Kidney (tissue), 14 donors: ENCODE results near the gene CNPY2. TPM values are rescaled to one million over a fixed set of nuclear protein-coding genes. Genes with fewer than 3 reads are reported as not detected.
"Not testable (repeated sequence)": the region's sequence is repeated elsewhere in the genome, so short reads cannot be mapped to it uniquely, and the experiment has no call there.

ENCODE experiments used
- DNase-seq, 5 donors: peaks; one replicate each; pipeline ENCODE4 v3.0.0-alpha.2; 2013 to 2020
- FAIRE-seq: peaks from 2 replicates; lab custom pipeline; 2012; peaks lifted over from hg19 to GRCh38; lab: Jason Lieb, UNC
- H3K27ac ChIP-seq, 2 donors: one replicate each; pipeline ENCODE4 v1.7.0; 2013; ENCODE audit warnings: low read depth in 2 of 2, low read length in 2 of 2, inconsistent platforms in 1 of 2
- H3K27me3 ChIP-seq: one replicate; pipeline ENCODE4 v1.7.1; 2013; ENCODE audit warnings: low read length, inconsistent platforms; ENCODE audit not compliant: control insufficient read depth, insufficient read depth
- H3K36me3 ChIP-seq, 3 donors: one replicate each; pipeline versions ENCODE4 v1.7.0 to v1.7.1; 2013; ENCODE audit warnings: low read length in 3 of 3, control low read depth in 1 of 3, inconsistent platforms in 1 of 3; ENCODE audit not compliant: insufficient read depth in 3 of 3, control insufficient read depth in 2 of 3
- H3K4me1 ChIP-seq, 3 donors: one replicate each; pipeline versions ENCODE4 v1.7.0 to v1.7.1; 2013; ENCODE audit warnings: low read length in 3 of 3, inconsistent platforms in 1 of 3, low read depth in 1 of 3; ENCODE audit not compliant: control insufficient read depth in 2 of 3, insufficient read depth in 2 of 3
- H3K4me3 ChIP-seq, 3 donors: one replicate each; pipeline versions ENCODE4 v1.7.0 to v1.8.1; 2013; ENCODE audit warnings: low read length in 3 of 3, control low read depth in 1 of 3, inconsistent platforms in 1 of 3
- H3K9ac ChIP-seq, 3 donors: one replicate each; pipeline versions ENCODE4 v1.7.0 to v1.7.1; 2013; ENCODE audit warnings: low read length in 3 of 3, control low read depth in 1 of 3, inconsistent platforms in 1 of 3
- H3K9me3 ChIP-seq, 3 donors: one replicate each; pipeline versions ENCODE4 v1.7.0 to v1.7.1; 2013; ENCODE audit warnings: low read length in 3 of 3, control low read depth in 1 of 3, inconsistent platforms in 1 of 3; ENCODE audit not compliant: control insufficient read depth in 2 of 3, insufficient read depth in 1 of 3
- CTCF ChIP-seq: IDR thresholded peaks from 3 replicates; pipeline ENCODE4 v1.5.1; 2012; ENCODE audit warnings: mild to moderate bottlenecking, moderate library complexity, borderline replicate concordance; ENCODE audit not compliant: insufficient read depth; ENCODE audit errors: extremely low read depth
- intact Hi-C: fragments of 100-400 bp; cut with DNase I; formaldehyde crosslinking; loops from one replicate; pipeline ENCODE4 v1.11.1; 2022
- polyA plus RNA-seq: library from polyadenylated mRNA; stranded (reverse); fragments of 350-450 nt; fragmentation: Illumina TruSeq; extraction: RNeasy Lipid Tissue Mini Kit (QIAGEN cat#74804); gene quantifications from one replicate; pipeline ENCODE4 v1.2.3, GENCODE V29; 2014; ENCODE audit warnings: low read depth, low replicate concordance; ENCODE audit not compliant: insufficient read depth
- total RNA-seq: library from RNA; stranded (reverse); fragmentation: NEBNext Ultra II Directional; extraction: Animal tissue kit (Norgen Biotek cat#: 25700); gene quantifications from one replicate; pipeline ENCODE4 v1.2.1, GENCODE V29; 2021
- donor health status: control.
- donor health status: control.
- donor health status: control.
- donor health status: control.
- donor health status: control.
- donor health status: DM: yes; HTN: yes; CAD: no.
- donor health status: Normal renal cell carcinoma (clear cell type).

CNPY2 gene
- total and polyA plus RNA-seq, 2 donors from 2014 or later, result 112 to 156 TPM

GRCh38 chr12:56326126-56326525, 10.3 kb upstream of the CNPY2 start:
- H3K36me3 ChIP-seq, result peaks cover 7 to 61% (median 45%) of the 10 kb centered on the region in 3 donors
- DNase-seq (no peak), FAIRE-seq (no peak)
- H3K4me1 ChIP-seq, result no peaks in the 10 kb centered on the region
- intact Hi-C loops, result no loop called here
- TF ChIP-seq CTCF, result no peak
- no peak overlapping the region for H3K27ac ChIP-seq
- no peak overlapping the region for H3K9ac ChIP-seq
- H3K27me3 ChIP-seq, result no peaks in the 10 kb centered on the region
- no peaks in the 10 kb centered on the region for H3K9me3 ChIP-seq
- no peak overlapping the region for H3K4me3 ChIP-seq

GRCh38 chr12:56324206-56324605, 8.4 kb upstream of the CNPY2 start:
- peaks cover 7 to 64% (median 49%) of the 10 kb centered on the region in 3 donors for H3K36me3 ChIP-seq
- intact Hi-C loops, result no loop called here
- no peak for TF ChIP-seq CTCF
- no peaks in the 10 kb centered on the region for H3K4me1 ChIP-seq
- FAIRE-seq (no peak), DNase-seq (no peak)
- H3K9ac ChIP-seq, result no peak overlapping the region
- no peaks in the 10 kb centered on the region for H3K27me3 ChIP-seq
- no peaks in the 10 kb centered on the region for H3K9me3 ChIP-seq
- H3K4me3 ChIP-seq, result no peak overlapping the region
- no peak overlapping the region for H3K27ac ChIP-seq

GRCh38 chr12:56321610-56322009, 5.8 kb upstream of the CNPY2 start:
- H3K4me3 ChIP-seq, H3K9me3 ChIP-seq, H3K27me3 ChIP-seq, FAIRE-seq, H3K9ac ChIP-seq, H3K27ac ChIP-seq, H3K4me1 ChIP-seq, DNase-seq, intact Hi-C loops: not testable (repeated sequence)
- peaks cover 4 to 57% (median 42%) of the 10 kb centered on the region in 3 donors for H3K36me3 ChIP-seq

- H3K4me3 ChIP-seq, result no peak overlapping the region
- FAIRE-seq, result no peak
- no peaks in the 10 kb centered on the region for H3K4me1 ChIP-seq
- H3K9me3 ChIP-seq, result no peaks in the 10 kb centered on the region
- no peak for DNase-seq
- H3K27me3 ChIP-seq, result no peaks in the 10 kb centered on the region
- no peak for TF ChIP-seq CTCF
- peaks cover 4 to 52% (median 42%) of the 10 kb centered on the region in 3 donors for H3K36me3 ChIP-seq
- intact Hi-C loops, result no loop called here
- H3K27ac ChIP-seq, result no peak overlapping the region
- H3K9ac ChIP-seq, result no peak overlapping the region
Observed at GRCh38 chr12:56321027-56321426, 5.2 kb upstream of the CNPY2 start.
